Raji (cell line): Measurements from ENCODE around the gene SNRK.

Experiments
- POLR2A ChIP-seq: IDR thresholded peaks from 2 replicates; pipeline ENCODE4 v1.6.1; 2011; ENCODE audit warnings: low read depth, low read length, control low read depth; ENCODE audit not compliant: insufficient read depth

SNRK gene

GRCh38 chr3:43345246-43345645 lies 58.9 kb downstream of the SNRK start:
- TF ChIP-seq POLR2A, result no peak

GRCh38 chr3:43345877-43346276 lies 59.5 kb downstream of the SNRK start:
- no peak for TF ChIP-seq POLR2A

GRCh38 chr3:43346978-43347749 lies 60.8 kb downstream of the SNRK start:
- TF ChIP-seq POLR2A, result no peak

- TF ChIP-seq POLR2A, result no peak
Observed at GRCh38 chr3:43347774-43348173, 61.4 kb downstream of the SNRK start.

GRCh38 chr3:43348350-43348749 lies 62.0 kb downstream of the SNRK start:
- TF ChIP-seq POLR2A, result no peak

- no peak for TF ChIP-seq POLR2A
Observed at GRCh38 chr3:43348852-43349574, 62.7 kb downstream of the SNRK start.

GRCh38 chr3:43349716-43350115 lies 63.4 kb downstream of the SNRK start:
- TF ChIP-seq POLR2A, result no peak

- TF ChIP-seq POLR2A, result no peak
Observed at GRCh38 chr3:43353393-43353792, 67.1 kb downstream of the SNRK start.

GRCh38 chr3:43353923-43354670 lies 67.8 kb downstream of the SNRK start:
- TF ChIP-seq POLR2A, result no peak

- TF ChIP-seq POLR2A, result no peak
Observed at GRCh38 chr3:43361077-43361476, 74.7 kb downstream of the SNRK start.

GRCh38 chr3:43362183-43362582 lies 75.8 kb downstream of the SNRK start:
- TF ChIP-seq POLR2A, result no peak

GRCh38 chr3:43362961-43363360 lies 76.6 kb downstream of the SNRK start:
- TF ChIP-seq POLR2A, result no peak

GRCh38 chr3:43363621-43364266 lies 77.4 kb downstream of the SNRK start:
- TF ChIP-seq POLR2A, result no peak

- no peak for TF ChIP-seq POLR2A
Observed at GRCh38 chr3:43364494-43364893, 78.2 kb downstream of the SNRK start.

GRCh38 chr3:43364926-43365325 lies 78.6 kb downstream of the SNRK start:
- no peak for TF ChIP-seq POLR2A
